Stimulated activated CD8-positive, alpha-beta memory T cell treated with anti-CD3 and anti-CD28 coated beads, Interleukin-12 subunit alpha, Interleukin-12 subunit beta, amount 100 ng/mL, for 24 hours (primary cell): ENCODE measurements around the gene SHANK2.

ENCODE experiments used
- DNase-seq: peaks from one replicate; pipeline ENCODE4 v3.0.0-alpha.2; 2020; ENCODE audit errors: extremely low read depth

Gene SHANK2

DNA sequence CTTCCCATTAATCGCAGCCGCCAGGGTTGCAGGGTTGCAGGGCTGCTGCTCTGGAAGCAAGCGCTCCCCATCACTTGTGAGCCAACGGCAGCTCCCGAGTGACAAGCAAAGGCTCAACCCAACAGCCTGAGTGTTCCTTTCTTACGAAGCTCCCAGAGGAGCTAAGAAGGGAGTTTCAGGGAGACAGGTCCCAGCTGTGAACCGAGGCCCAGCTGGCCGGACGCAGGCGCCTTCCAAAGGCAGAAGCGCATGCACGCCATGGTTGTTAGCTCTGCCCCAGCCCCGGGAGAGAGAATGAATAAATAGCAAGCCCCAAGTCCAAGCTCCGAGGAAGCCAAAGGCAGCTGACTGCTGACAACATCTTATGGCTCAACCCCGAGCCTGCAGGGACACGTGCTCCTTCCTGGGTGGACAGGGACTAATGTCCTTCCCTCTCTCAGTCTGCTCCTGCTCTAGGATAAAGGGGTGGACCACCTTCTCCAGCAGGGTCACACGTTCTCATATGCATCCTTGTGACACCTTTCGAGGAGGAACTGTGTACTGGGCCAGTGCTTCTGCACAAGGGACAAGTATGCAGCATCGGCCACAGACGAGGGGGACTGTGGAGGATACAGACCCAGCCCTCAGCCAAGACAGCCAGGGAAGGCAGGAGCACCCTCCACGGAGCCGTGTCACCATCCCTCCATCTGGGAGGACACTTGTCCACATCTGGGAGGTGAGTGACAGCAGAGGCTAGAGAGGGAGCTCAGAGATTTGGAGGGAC is 29.9 kb downstream of the SHANK2 start:
- no peak for DNase-seq

GRCh38 chr11:71221821-71222220 is 30.6 kb downstream of the SHANK2 start:
- DNase-seq, result no peak

DNA sequence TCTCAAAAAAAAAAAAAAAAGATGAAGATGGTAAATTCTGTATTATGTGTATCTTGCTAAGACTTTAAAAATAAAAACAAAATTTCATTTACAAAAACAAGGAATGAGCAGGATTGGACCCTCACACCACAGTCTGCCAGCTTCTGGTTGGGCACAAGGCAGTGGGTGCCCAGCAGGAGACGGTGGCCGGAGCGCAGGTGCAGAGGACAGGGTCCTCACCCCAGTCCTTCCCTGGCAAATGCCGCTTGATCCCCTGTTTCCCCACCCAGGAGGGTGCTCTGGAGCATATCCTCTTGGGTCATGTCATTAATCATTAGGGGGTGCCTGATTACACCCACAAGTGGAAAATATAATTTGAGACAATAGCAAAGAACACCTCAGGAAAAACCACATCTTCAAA is 31.2 kb downstream of the SHANK2 start:
- DNase-seq, result no peak

DNA sequence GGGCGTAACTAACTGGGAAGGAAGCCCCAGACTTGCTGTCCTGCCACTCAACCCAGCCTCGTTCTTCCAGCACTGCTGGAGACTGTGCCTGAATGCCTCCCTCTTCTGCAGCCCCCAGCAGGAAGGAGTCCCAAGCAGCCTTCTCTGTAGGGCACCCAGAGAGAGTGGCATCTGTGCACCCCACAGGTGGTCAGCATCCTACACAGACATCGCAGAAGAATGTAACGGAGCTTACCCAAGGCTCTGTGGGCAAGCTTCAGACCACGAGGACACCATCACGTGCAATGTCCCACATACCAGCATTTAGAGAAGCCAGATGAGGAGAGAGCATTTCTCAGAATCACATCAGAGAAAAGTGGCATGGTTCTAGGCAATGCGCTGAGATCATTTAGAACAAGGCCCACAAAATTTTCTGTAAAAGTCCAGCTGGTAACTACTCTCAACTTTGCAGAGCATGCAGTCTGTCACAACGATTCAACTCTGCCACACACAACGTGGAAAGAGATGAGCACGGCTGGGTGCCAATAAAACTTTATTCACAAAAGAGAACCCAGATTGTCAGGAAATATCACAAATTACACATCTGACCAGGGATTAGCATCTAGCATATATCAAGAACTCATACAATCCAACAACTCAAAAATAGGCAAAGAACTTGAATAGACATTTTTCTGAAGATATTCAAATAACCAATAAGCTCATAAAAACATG is 33.4 kb downstream of the SHANK2 start:
- no peak for DNase-seq

GRCh38 chr11:71215425-71215965 is 36.9 kb downstream of the SHANK2 start:
- no peak for DNase-seq

GRCh38 chr11:71214553-71215424 is 37.6 kb downstream of the SHANK2 start:
- DNase-seq, result no peak

DNA sequence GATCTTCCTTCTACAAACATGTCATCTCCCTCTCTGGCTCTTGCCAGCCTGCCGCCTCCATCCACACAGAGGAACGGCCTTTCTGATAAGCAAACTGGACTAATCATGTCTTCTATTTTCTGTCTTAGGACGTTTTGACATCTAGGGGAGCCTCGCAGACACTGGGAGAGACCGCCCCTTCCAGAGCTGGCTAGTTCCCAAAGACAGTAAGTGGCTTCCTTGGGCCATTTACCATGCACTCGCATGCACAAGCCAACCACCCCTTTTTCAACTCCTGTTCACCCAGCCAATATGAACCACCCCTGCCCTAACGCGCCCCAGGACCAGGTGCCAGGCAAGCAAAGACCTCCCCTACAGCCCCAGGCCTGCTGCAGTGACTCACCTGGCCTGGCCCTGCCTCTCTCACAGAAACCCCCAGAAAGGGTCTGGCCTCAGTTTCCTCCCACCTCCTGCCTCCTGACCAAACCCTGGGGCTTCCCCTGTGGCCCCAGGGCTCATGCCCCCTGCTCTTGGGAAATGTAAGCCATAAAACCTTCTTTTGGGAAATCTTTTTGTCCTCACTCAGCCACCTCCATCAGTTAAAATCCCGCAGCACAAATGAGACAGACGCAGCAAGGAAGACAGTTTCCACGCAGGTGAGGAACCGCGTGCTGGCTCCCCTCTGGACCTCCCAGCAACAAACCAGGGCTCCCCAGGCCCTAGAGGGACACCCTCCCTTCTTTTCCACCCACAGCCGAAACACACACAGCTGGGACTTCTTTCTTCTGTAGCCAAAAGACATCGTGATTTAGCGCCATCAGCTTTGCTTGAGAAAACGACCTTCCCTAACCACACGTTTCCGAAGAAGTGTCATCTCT is 38.5 kb downstream of the SHANK2 start:
- DNase-seq, result no peak

DNA sequence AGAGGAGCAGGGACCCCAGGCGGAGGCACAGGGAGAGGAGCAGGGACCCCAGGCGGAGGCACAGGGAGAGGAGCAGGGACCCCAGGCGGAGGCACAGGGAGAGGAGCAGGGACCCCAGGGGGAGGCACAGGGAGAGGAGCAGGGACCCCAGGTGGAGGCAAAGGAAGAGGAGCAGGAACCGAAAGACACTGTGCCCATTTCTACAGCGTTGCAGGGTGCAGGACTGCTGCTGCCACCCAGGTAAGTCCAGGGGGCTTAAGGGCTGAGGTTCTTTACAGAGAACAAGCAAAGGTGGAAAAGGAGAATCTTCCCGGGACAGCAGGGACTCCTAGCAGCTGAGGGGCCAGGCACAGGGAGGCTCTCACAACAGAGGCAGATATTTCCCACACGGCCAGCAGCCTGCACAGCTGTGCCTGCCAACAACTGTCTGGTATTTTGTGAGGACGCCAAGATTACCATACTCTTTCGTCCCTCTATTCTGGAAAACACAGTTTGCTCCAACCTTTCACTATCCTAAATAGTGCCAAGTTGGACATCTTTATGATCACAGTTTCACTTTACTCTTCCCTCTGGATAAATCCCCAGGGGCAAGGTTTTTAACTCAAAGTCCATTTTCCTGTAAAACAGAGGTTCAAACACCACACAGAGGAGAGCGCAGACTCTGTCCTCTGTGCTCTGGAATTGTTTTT is 39.4 kb downstream of the SHANK2 start:
- DNase-seq, result no peak

- DNase-seq, result no peak
These were observed 40.7 kb downstream of the SHANK2 start for GRCh38 chr11:71211631-71212030.

- no peak for DNase-seq
These were observed 41.5 kb downstream of the SHANK2 start for GRCh38 chr11:71210861-71211260.

DNA sequence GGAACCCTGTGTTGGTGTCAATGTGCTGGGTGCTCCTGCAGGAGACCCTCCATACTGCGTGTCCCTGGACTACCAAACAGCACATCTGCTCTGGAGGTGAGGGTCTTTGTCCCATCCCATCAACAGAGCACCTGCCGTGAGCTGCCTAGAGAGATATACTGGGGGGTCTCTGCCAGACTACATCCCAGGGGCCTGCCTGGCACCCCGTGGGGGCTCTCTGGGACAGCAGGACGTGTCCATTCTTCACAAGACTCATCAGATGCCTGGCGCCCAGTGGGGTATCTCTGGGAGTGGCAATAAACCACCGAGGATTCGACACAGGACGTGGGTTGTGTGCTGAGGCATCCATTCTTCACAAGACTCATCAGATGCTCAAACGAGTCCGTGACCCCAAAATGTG is 42.7 kb downstream of the SHANK2 start:
- DNase-seq, result no peak

GRCh38 chr11:71209181-71209580 is 43.2 kb downstream of the SHANK2 start:
- no peak for DNase-seq

GRCh38 chr11:71208011-71208774 is 44.2 kb downstream of the SHANK2 start:
- no peak for DNase-seq

DNA sequence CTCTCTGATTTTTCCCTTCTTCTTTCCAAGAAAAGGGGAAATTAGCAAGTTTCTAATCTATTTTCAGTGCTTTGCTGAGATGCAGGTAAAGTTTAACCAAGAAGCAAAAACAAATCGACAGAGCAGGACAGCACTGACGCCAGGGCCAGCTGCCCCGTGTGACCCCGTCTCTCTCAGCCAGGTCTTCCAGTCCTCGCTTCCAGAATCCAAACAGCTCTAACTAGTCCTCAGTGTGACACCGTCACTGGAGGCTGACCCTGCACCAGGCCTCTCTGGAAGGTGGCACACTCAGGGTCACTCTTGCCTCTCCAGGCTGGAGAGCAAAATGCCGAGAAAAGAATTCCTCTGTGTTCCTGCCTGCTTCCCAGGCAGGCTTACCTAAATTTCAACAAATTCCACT is 44.8 kb downstream of the SHANK2 start:
- no peak for DNase-seq

- DNase-seq, result no peak
These were observed 46.2 kb downstream of the SHANK2 start for GRCh38 chr11:71206186-71206585.

- no peak for DNase-seq
These were observed 47.4 kb downstream of the SHANK2 start for GRCh38 chr11:71204748-71205664.

DNA sequence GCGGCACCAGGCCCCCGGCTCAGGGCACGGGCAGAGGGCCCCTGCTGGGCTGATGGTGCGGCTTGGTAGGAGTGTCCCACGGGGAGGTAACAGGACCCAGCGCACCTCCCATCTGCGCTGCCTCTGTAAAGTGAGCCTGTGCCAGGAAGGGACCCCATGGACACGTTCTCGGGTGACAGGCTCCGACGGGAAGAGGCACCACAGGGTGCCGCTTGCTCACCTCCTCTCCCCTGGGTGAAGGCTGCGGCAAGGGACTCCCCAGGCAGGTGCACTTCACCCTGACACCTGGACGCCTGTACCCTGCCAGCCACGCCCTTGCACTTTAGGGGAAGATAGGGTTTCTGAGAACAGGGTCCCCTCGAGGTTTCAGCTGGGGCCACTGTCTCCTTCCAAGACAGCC is 48.1 kb downstream of the SHANK2 start:
- DNase-seq, result no peak

DNA sequence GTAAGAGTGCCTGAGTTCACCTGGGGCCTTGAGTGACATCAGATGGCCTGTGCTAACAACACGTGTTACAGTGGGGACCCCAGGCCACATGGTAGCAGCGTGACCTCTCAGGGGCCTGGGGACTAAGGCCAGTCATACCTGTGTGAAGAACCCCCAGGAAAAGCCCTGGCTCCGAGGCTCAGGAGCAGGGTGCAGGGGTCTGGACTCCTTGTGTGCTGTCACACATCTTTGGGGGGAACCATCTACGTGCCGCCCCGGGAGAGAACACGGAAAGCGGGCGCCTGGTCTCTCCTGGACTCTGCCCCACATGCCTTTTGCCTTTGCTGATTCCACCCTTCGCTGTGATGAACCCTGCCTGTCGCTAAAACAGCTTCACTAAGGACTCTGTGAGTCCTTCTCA is 48.7 kb downstream of the SHANK2 start:
- DNase-seq, result no peak

GRCh38 chr11:71202966-71203365 is 49.4 kb downstream of the SHANK2 start:
- no peak for DNase-seq
